DND-41 (cell line): Measurements from ENCODE around the gene KCNIP1.

Experiments used
- ATAC-seq: fragments of 200-7000 bp; cut with Tn5 transposase; 3 replicates; pipeline ENCODE4 v1.9.1; 2021; ENCODE audit warnings: low read depth; ENCODE audit not compliant: insufficient read depth
- DNase-seq: peaks from one replicate; pipeline ENCODE4 v3.0.0-alpha.2; 2020
- H2AFZ ChIP-seq: 2 replicates; pipeline ENCODE4 v1.6.0; 2012; ENCODE audit warnings: low read depth, low read length
- H3K27ac ChIP-seq: 2 replicates; pipeline ENCODE4 v1.5.1; 2012; ENCODE audit warnings: low read length, inconsistent platforms
- H3K27me3 ChIP-seq: fragments of 200-600 bp; sonication (generic); 2 replicates; pipeline ENCODE4 v1.6.0; 2012; ENCODE audit warnings: low read length, mild to moderate bottlenecking, inconsistent platforms; ENCODE audit not compliant: insufficient read depth, poor library complexity
- H3K36me3 ChIP-seq: 2 replicates; pipeline ENCODE4 v1.5.1; 2012; ENCODE audit warnings: low read length, inconsistent platforms; ENCODE audit not compliant: insufficient read depth
- H3K4me1 ChIP-seq: 2 replicates; pipeline ENCODE4 v1.5.1; 2012; ENCODE audit warnings: mild to moderate bottlenecking, low read length; ENCODE audit not compliant: insufficient read depth
- H3K4me2 ChIP-seq: 2 replicates; pipeline ENCODE4 v1.6.0; 2012; ENCODE audit warnings: mild to moderate bottlenecking, moderate library complexity, low read length, inconsistent platforms; ENCODE audit not compliant: insufficient read depth
- H3K4me3 ChIP-seq, 2 experiments: fragments of 200-600 bp in 1 of 2; shearing (Covaris generic) in 1 of 2; 2 replicates each; pipeline ENCODE4 v1.5.1; 2012 to 2016; ENCODE audit warnings: inconsistent platforms in 2 of 2, low read length in 2 of 2, mild to moderate bottlenecking in 2 of 2, low read depth in 1 of 2, moderate library complexity in 1 of 2
- H3K79me2 ChIP-seq: 2 replicates; pipeline ENCODE4 v1.6.0; 2012; ENCODE audit warnings: low read length, inconsistent platforms; ENCODE audit not compliant: insufficient read depth
- H3K9ac ChIP-seq: 2 replicates; pipeline ENCODE4 v1.6.0; 2012; ENCODE audit warnings: low read depth, mild to moderate bottlenecking, inconsistent platforms, low read length, moderate library complexity
- H3K9me3 ChIP-seq: 2 replicates; pipeline ENCODE4 v1.5.1; 2012; ENCODE audit warnings: low read length, moderate library complexity, mild to moderate bottlenecking, inconsistent platforms; ENCODE audit not compliant: insufficient read depth, severe bottlenecking
- H4K20me1 ChIP-seq: 2 replicates; pipeline ENCODE4 v1.6.0; 2012; ENCODE audit warnings: low read length; ENCODE audit not compliant: insufficient read depth
- EZH2 ChIP-seq: IDR thresholded peaks from 3 replicates; pipeline ENCODE4 v1.6.1; 2012; ENCODE audit warnings: borderline replicate concordance, low read depth, mild to moderate bottlenecking, moderate library complexity, low read length, inconsistent platforms; ENCODE audit not compliant: severe bottlenecking
- TF ChIP-seq, protein P1 (sequence below): IDR thresholded peaks from 2 replicates; pipeline ENCODE4 v1.5.1; 2012; ENCODE audit warnings: borderline replicate concordance, low read length, moderate library complexity, mild to moderate bottlenecking; ENCODE audit not compliant: poor library complexity, severe bottlenecking; ENCODE audit errors: extremely low read depth

The KCNIP1 gene

DNA sequence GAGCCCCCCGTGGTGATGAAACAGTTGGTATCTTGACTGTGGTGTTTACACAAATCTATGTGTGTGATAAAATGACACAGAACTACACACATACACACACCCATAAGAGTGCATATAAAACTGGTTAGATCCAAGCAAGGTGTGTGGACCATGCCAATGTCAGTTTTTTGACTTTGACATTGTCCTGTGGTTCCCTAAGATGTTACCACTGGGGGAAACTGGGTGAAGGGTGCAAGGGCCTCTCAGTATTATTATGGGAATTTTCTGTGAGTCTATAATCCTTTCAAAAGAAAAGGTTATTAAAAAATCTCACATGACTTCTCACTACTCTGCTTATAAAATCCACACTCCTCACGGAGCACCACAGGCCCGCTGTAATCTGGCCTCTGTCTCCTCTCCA lies 13.4 kb upstream of the KCNIP1 start:
- no peaks in the 10 kb centered on the region for H3K9me3 ChIP-seq
- no peak overlapping the region for H3K27ac ChIP-seq
- no peak overlapping the region for H3K9ac ChIP-seq
- H3K79me2 ChIP-seq = no peaks in the 10 kb centered on the region
- no peaks in the 10 kb centered on the region for H3K4me1 ChIP-seq
- H2AFZ ChIP-seq = no peak overlapping the region
- ATAC-seq = no peak
- H3K4me3 ChIP-seq = no peak overlapping the region
- H4K20me1 ChIP-seq = no peaks in the 10 kb centered on the region; the same call in 1 of the 2 replicates
- TF ChIP-seq, protein P1, sequence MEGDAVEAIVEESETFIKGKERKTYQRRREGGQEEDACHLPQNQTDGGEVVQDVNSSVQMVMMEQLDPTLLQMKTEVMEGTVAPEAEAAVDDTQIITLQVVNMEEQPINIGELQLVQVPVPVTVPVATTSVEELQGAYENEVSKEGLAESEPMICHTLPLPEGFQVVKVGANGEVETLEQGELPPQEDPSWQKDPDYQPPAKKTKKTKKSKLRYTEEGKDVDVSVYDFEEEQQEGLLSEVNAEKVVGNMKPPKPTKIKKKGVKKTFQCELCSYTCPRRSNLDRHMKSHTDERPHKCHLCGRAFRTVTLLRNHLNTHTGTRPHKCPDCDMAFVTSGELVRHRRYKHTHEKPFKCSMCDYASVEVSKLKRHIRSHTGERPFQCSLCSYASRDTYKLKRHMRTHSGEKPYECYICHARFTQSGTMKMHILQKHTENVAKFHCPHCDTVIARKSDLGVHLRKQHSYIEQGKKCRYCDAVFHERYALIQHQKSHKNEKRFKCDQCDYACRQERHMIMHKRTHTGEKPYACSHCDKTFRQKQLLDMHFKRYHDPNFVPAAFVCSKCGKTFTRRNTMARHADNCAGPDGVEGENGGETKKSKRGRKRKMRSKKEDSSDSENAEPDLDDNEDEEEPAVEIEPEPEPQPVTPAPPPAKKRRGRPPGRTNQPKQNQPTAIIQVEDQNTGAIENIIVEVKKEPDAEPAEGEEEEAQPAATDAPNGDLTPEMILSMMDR = no peak
- TF ChIP-seq EZH2 = no peak
- DNase-seq = no peak
- H3K27me3 ChIP-seq = peaks cover 18% of the 10 kb centered on the region
- H3K4me2 ChIP-seq = no peak overlapping the region
- no peaks in the 10 kb centered on the region for H3K36me3 ChIP-seq

GRCh38 chr5:170491479-170491878 lies 12.3 kb upstream of the KCNIP1 start:
- H3K4me3 ChIP-seq = no peak overlapping the region
- no peak for DNase-seq
- H3K4me1 ChIP-seq = no peaks in the 10 kb centered on the region
- no peak overlapping the region for H3K9ac ChIP-seq
- H2AFZ ChIP-seq = no peak overlapping the region
- H3K9me3 ChIP-seq = no peaks in the 10 kb centered on the region
- no peak for ATAC-seq
- H3K27ac ChIP-seq = no peak overlapping the region
- H3K79me2 ChIP-seq = no peaks in the 10 kb centered on the region
- no peak overlapping the region for H3K4me2 ChIP-seq
- H3K27me3 ChIP-seq = peaks cover 27% of the 10 kb centered on the region
- no peak for TF ChIP-seq EZH2
- TF ChIP-seq, protein P1 = no peak
- no peaks in the 10 kb centered on the region; the same call in 1 of the 2 replicates for H4K20me1 ChIP-seq
- no peaks in the 10 kb centered on the region for H3K36me3 ChIP-seq

GRCh38 chr5:170493028-170493820 lies 10.6 kb upstream of the KCNIP1 start:
- Histone ChIP-seq H3K4me1 (no peaks in the 10 kb centered on the region), H3K36me3 (no peaks in the 10 kb centered on the region), H2AFZ (no peak overlapping the region), H3K9ac (no peak overlapping the region), H3K79me2 (no peaks in the 10 kb centered on the region), H3K4me3 (no peak overlapping the region), H3K27ac (no peak overlapping the region), H3K4me2 (no peak overlapping the region), H3K9me3 (no peaks in the 10 kb centered on the region), H3K27me3 (peaks cover 34% of the 10 kb centered on the region), H4K20me1 (no peaks in the 10 kb centered on the region; the same call in 1 of the 2 replicates)
- ATAC-seq = no peak
- DNase-seq = no peak
- TF ChIP-seq, protein P1 = no peak
- TF ChIP-seq EZH2 = no peak
